ENCODE data around the gene ANKRD45.

GRCh38 chr1:173580658-173581057 lies 89.0 kb downstream of the ANKRD45 start:
- TF ChIP-seq SPI1 (IDR thresholded peaks at IDR 0.05; ENCODE audit: borderline replicate concordance, low read depth) = no peak
- no peak for TF ChIP-seq CTCF (IDR thresholded peaks at IDR 0.05; ENCODE audit: insufficient read depth, low read length)
- no peak for TF ChIP-seq POLR2AphosphoS5 (IDR thresholded peaks at IDR 0.05; ENCODE audit: low read depth)
- TF ChIP-seq, protein P1, sequence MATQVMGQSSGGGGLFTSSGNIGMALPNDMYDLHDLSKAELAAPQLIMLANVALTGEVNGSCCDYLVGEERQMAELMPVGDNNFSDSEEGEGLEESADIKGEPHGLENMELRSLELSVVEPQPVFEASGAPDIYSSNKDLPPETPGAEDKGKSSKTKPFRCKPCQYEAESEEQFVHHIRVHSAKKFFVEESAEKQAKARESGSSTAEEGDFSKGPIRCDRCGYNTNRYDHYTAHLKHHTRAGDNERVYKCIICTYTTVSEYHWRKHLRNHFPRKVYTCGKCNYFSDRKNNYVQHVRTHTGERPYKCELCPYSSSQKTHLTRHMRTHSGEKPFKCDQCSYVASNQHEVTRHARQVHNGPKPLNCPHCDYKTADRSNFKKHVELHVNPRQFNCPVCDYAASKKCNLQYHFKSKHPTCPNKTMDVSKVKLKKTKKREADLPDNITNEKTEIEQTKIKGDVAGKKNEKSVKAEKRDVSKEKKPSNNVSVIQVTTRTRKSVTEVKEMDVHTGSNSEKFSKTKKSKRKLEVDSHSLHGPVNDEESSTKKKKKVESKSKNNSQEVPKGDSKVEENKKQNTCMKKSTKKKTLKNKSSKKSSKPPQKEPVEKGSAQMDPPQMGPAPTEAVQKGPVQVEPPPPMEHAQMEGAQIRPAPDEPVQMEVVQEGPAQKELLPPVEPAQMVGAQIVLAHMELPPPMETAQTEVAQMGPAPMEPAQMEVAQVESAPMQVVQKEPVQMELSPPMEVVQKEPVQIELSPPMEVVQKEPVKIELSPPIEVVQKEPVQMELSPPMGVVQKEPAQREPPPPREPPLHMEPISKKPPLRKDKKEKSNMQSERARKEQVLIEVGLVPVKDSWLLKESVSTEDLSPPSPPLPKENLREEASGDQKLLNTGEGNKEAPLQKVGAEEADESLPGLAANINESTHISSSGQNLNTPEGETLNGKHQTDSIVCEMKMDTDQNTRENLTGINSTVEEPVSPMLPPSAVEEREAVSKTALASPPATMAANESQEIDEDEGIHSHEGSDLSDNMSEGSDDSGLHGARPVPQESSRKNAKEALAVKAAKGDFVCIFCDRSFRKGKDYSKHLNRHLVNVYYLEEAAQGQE (IDR thresholded peaks at IDR 0.05; ENCODE audit: insufficient replicate concordance, low read depth) = no peak
- no peak for TF ChIP-seq GABPA (IDR thresholded peaks at IDR 0.05; ENCODE audit: low read depth)

Data from HL-60 (cell line).